GM12873 (cell line): ENCODE measurements around the gene LSM6.

Experiments
- CTCF ChIP-seq: IDR thresholded peaks from 2 replicates; pipeline ENCODE4 v1.5.1; 2012; ENCODE audit warnings: low read depth, mild to moderate bottlenecking, moderate library complexity, low read length, control low read depth; ENCODE audit not compliant: insufficient read depth; ENCODE audit errors: missing control alignments

The LSM6 gene

DNA sequence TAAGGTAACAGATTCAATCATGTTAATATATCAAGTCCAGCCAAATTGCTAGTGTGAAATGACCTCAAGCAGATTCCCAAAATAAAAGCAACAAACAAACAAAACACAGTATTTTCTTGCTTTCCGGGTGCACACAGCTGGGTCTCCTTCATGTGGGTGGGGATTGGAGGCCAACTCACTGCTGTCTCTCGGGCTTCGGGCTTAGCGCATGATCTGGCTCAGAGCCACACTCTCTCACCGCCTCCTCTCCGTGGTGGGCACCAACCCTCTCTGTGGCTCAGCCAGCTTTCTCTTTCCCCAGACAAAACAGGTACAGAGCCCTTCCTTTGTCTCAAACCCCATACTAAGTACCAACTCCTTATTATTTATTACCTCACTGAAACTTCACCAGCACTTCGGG, 35.9 kb downstream of the LSM6 start:
- TF ChIP-seq CTCF: no peak

GRCh38 chr4:146212781-146213180, 37.3 kb downstream of the LSM6 start:
- no peak for TF ChIP-seq CTCF

DNA sequence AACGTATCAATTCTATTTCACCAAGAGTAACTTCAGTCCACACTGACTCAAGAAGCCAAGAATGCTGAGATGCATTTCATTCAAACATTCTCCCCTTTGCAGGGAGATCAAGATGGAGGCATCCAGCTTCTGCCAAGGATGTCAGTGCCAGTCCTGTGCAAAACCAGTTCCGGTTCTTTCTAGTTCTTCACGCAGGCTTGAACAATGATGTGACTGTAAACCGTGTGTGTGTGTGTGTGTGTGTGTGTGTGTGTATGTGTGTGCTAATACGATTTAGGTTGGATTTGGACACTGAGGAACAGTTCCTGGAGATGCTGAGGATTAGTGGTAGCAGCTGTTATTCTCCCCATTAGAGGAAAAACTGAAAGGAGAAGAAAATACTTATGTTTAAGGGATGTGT, 38.7 kb downstream of the LSM6 start, which contains the start of gene REELD1:
Gene REELD1 (plus strand): TSS at position 301 of the 400 bp plus-strand sequence. CDS start 2,415 bp downstream, outside the sequence.
- no peak for TF ChIP-seq CTCF

DNA sequence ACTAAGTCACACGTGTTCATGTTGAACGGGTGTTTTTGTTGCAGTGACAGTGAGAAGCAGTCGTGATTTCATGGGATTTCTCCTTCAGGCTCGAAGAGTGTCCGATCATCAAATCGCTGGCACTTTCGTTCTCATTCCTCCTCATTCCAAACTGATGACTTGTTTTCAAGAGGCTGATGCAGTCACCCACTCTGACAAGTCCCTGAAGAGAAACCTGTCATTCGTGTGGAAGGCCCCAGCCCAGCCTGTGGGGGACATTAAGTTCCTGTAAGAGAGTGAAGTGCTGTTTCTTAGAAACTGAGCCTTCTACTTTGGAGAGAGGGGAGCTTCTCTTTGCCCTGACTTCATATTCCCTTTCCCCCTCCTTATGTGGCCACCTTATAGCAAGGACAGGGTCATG, 46.8 kb downstream of the LSM6 start:
- no peak for TF ChIP-seq CTCF

DNA sequence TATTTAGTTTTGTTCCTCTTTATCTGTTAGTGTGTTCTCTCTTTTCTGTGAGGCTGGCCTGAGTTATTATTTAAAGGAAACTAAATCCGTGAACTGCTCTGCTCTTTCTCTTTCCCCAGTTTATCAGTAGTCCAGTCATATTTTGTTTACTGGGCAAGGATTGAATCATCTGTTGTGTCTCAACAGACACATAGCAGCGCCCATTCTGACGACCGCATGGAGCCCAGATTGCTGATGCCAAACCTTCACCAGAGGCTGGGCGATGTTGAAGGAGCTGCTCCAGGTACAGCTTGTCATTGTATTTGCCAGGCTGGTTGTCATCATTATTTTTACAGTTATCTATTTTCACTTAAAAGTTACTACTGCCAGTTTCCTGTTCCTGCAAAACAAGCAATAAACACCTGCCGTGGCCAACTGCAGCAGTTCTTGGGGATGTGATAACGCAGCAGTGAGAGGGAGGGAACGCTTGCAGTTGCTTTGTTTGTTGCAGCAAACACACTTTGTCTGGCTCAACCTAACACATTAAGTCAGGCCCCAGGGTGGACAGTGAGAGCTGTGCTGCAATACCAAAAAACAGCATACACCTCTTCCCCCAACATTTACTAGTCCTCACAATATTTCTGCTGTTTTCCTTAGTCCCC, 48.9 kb downstream of the LSM6 start:
- TF ChIP-seq CTCF: no peak

DNA sequence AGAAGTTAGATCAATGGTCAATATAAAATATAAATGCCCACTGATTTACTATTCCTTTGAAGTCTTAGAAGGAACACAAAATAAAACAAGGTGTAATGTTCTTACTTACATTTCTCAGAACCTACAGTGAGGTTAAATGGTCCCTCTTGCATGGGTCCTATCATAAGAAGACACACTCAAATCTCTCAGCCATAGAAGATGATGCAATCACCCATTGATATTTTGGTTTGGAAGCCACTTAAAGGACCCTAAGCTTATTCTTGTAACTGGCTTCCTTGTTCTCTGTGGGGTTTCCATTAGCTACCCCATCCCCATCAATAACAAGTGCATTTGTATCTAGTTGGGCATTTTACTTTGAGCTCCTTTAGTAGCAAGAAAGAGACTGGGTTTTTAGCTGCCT, 53.9 kb downstream of the LSM6 start:
- TF ChIP-seq CTCF: no peak

DNA sequence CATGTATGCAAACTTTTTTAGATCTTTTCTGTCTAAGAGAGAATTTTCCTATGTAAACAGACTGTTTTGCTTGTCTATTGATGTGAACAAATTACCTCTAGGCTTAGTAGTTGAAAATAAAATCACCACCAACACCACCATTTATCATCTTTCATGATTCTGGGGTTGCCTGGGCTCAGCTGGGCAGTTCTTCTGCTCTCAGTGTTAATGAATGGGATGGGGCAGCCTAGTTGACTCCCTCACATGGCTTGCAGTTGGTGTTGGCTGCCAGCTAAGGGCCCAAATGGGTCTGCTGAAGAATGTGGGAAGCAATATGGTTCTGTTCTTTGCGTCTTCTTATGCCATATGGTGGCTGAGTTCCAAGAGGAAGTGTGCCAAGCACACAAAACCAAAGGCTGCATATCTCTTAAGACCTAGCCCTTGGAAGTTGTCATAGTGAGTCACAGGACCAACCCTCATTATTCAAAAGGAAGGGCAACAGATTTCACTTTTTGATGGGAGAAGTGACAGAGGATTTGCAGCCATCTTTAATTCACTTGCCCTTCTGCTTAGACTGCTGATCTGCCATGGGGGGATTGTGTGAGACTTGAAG, 56.7 kb downstream of the LSM6 start:
- TF ChIP-seq CTCF: no peak
